ENCODE data around the gene CACNA2D2. TPM values are rescaled to one million over a fixed set of nuclear protein-coding genes. Genes with fewer than 3 reads are reported as not detected.

CACNA2D2 gene
- total RNA-seq, 2 experiments from 2014 or later = 0.45 to 0.55 TPM

DNA sequence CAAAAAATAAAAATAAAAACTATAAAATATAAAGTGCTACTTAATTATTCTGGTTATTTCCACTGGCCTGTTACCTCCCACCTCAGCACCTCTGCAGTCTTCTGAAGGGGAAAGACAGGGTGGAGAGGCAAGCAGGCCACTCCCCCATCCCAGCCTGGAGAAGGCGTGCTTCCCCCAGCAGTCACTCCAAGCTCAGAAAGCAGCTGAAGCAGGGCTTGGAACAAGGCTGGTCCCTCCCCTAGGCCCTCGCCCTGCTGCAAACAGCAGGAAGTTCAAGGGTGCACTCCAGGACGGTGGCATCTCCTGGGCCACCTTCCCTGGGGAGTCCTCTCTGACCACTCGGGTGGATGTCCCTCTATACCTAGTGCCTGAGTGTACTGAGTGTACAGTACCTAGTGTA is 21.4 kb downstream of the CACNA2D2 start:
- Mint-ChIP-seq H3K27ac (no peak overlapping the region), H3K4me1 (peaks cover 3% of the 10 kb centered on the region), H3K36me3 (ENCODE audit: low read depth) (no peaks in the 10 kb centered on the region), H3K4me3 (no peak overlapping the region), H3K9me3 (no peaks in the 10 kb centered on the region), H3K27me3 (no peaks in the 10 kb centered on the region)
- POLR2A ChIA-PET = no interaction called here
- no peak for DNase-seq
- CTCF ChIA-PET = no interaction called here

- CTCF ChIA-PET = no interaction called here
- peaks cover 3% of the 10 kb centered on the region for H3K4me1 Mint-ChIP-seq
- H3K4me3 Mint-ChIP-seq = no peak overlapping the region
- no peak for DNase-seq
- no peaks in the 10 kb centered on the region for H3K27me3 Mint-ChIP-seq
- H3K27ac Mint-ChIP-seq = no peak overlapping the region
- H3K9me3 Mint-ChIP-seq = no peaks in the 10 kb centered on the region
- POLR2A ChIA-PET = no interaction called here
- H3K36me3 Mint-ChIP-seq (ENCODE audit: low read depth) = no peaks in the 10 kb centered on the region
Observed at GRCh38 chr3:50480471-50480870, 23.0 kb downstream of the CACNA2D2 start.

GRCh38 chr3:50479523-50479922 is 23.9 kb downstream of the CACNA2D2 start:
- POLR2A ChIA-PET = no interaction called here
- no peak for DNase-seq
- H3K4me1 Mint-ChIP-seq = peaks cover 3% of the 10 kb centered on the region
- no peaks in the 10 kb centered on the region for H3K27me3 Mint-ChIP-seq
- no peaks in the 10 kb centered on the region for H3K36me3 Mint-ChIP-seq (ENCODE audit: low read depth)
- CTCF ChIA-PET = no interaction called here
- H3K27ac Mint-ChIP-seq = no peak overlapping the region
- H3K4me3 Mint-ChIP-seq = no peak overlapping the region
- no peaks in the 10 kb centered on the region for H3K9me3 Mint-ChIP-seq

DNA sequence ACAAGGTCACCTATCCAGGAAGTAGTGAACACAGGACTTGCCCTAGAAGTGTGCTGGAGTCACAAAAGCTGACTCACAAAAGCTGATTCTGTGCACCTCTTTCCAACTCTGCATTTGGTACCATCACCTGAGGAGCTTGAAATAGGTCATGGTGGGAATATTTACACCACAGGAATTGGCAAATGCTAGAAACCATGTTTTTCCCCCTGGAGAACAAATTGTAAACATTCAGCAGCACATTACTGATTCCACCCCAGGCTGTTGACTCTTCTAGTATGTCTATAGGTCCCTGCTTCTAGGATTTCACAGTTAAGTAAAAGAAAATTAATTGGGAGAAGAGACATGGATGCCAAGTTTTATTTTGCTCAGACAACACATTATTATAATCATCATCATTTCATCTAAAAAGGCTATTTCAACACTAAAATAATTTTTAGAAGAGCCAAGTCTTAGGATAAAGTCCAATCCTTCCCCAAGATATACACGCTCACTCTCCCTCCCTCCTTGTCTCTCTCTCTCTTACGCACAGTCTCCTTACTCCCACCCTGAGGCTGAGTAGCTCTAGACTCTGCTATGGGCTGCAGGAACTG is 24.7 kb downstream of the CACNA2D2 start:
- POLR2A ChIA-PET = no interaction called here
- H3K27me3 Mint-ChIP-seq = no peaks in the 10 kb centered on the region
- no peak for DNase-seq
- no peaks in the 10 kb centered on the region for H3K36me3 Mint-ChIP-seq (ENCODE audit: low read depth)
- CTCF ChIA-PET = no interaction called here
- no peak overlapping the region for H3K4me3 Mint-ChIP-seq
- no peak overlapping the region for H3K27ac Mint-ChIP-seq
- no peaks in the 10 kb centered on the region for H3K9me3 Mint-ChIP-seq
- H3K4me1 Mint-ChIP-seq = peaks cover 3% of the 10 kb centered on the region

- Mint-ChIP-seq H3K9me3 (no peaks in the 10 kb centered on the region), H3K36me3 (ENCODE audit: low read depth) (no peaks in the 10 kb centered on the region), H3K4me1 (peaks cover 7% of the 10 kb centered on the region), H3K4me3 (no peak overlapping the region), H3K27ac (no peak overlapping the region), H3K27me3 (no peaks in the 10 kb centered on the region)
- ChIA-PET CTCF (no interaction called here), POLR2A (no interaction called here)
- DNase-seq = no peak
Observed at GRCh38 chr3:50478051-50478450, 25.4 kb downstream of the CACNA2D2 start.

GRCh38 chr3:50475348-50475747 is 28.1 kb downstream of the CACNA2D2 start:
- ChIA-PET CTCF (no interaction called here), POLR2A (no interaction called here)
- H3K9me3 Mint-ChIP-seq = no peaks in the 10 kb centered on the region
- no peaks in the 10 kb centered on the region for H3K36me3 Mint-ChIP-seq (ENCODE audit: low read depth)
- no peak for DNase-seq
- no peak overlapping the region for H3K27ac Mint-ChIP-seq
- no peak overlapping the region for H3K4me3 Mint-ChIP-seq
- no peaks in the 10 kb centered on the region for H3K27me3 Mint-ChIP-seq
- peaks cover 10% of the 10 kb centered on the region for H3K4me1 Mint-ChIP-seq

GRCh38 chr3:50474717-50475116 is 28.7 kb downstream of the CACNA2D2 start:
- POLR2A ChIA-PET = no interaction called here
- Mint-ChIP-seq H3K4me1 (peaks cover 10% of the 10 kb centered on the region), H3K36me3 (ENCODE audit: low read depth) (no peaks in the 10 kb centered on the region), H3K9me3 (no peaks in the 10 kb centered on the region), H3K27ac (no peak overlapping the region), H3K27me3 (no peaks in the 10 kb centered on the region), H3K4me3 (no peak overlapping the region)
- CTCF ChIA-PET = no interaction called here
- DNase-seq = no peak

DNA sequence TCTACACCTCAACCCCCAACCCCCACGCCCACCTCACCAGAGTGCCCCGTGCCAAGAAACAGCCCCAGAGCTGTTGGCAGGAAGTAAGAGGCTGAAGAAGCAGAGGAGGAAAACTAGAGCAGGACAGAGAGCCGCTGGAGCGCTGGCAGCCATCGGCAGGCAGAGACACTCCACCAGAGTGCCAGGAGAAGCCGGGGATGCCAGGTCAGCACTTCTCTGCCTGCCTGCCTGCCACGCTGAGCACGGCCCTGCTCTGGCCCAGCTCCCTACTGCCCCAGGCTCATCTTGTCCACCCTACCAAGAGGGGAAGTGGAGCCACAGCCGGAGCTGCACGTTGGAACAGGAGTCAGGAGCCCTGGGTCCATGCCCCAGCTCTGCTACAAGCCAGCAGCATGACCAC is 29.7 kb downstream of the CACNA2D2 start:
- CTCF ChIA-PET = no interaction called here
- H3K27ac Mint-ChIP-seq = no peak overlapping the region
- POLR2A ChIA-PET = no interaction called here
- peaks cover 10% of the 10 kb centered on the region for H3K4me1 Mint-ChIP-seq
- H3K27me3 Mint-ChIP-seq = no peaks in the 10 kb centered on the region
- no peaks in the 10 kb centered on the region for H3K9me3 Mint-ChIP-seq
- H3K4me3 Mint-ChIP-seq = no peak overlapping the region
- DNase-seq = no peak
- no peaks in the 10 kb centered on the region for H3K36me3 Mint-ChIP-seq (ENCODE audit: low read depth)

- Mint-ChIP-seq H3K4me1 (peaks cover 10% of the 10 kb centered on the region), H3K27ac (no peak overlapping the region), H3K9me3 (no peaks in the 10 kb centered on the region), H3K36me3 (ENCODE audit: low read depth) (no peaks in the 10 kb centered on the region), H3K27me3 (no peaks in the 10 kb centered on the region), H3K4me3 (no peak overlapping the region)
- DNase-seq = peak; percentile 23
- POLR2A ChIA-PET = no interaction called here
- CTCF ChIA-PET = no interaction called here
Observed at GRCh38 chr3:50472958-50473357, 30.5 kb downstream of the CACNA2D2 start.

GRCh38 chr3:50470658-50471057 is 32.8 kb downstream of the CACNA2D2 start:
- CTCF ChIA-PET = no interaction called here
- H3K4me1 Mint-ChIP-seq = peaks cover 10% of the 10 kb centered on the region
- H3K4me3 Mint-ChIP-seq = no peak overlapping the region
- POLR2A ChIA-PET = interaction anchor here (0.9 kb wide), 1 partner anchor 8 kb away, joined by 3 read pairs; no protein-coding TSS in a partner anchor
- no peak for DNase-seq
- no peak overlapping the region for H3K27ac Mint-ChIP-seq
- H3K27me3 Mint-ChIP-seq = no peaks in the 10 kb centered on the region
- no peaks in the 10 kb centered on the region for H3K36me3 Mint-ChIP-seq (ENCODE audit: low read depth)
- H3K9me3 Mint-ChIP-seq = no peaks in the 10 kb centered on the region

- peaks cover 5% of the 10 kb centered on the region for H3K4me1 Mint-ChIP-seq
- ChIA-PET CTCF (no interaction called here), POLR2A (no interaction called here)
- H3K27me3 Mint-ChIP-seq = peaks cover 2% of the 10 kb centered on the region
- DNase-seq = no peak
- H3K27ac Mint-ChIP-seq = no peak overlapping the region
- H3K9me3 Mint-ChIP-seq = no peaks in the 10 kb centered on the region
- H3K4me3 Mint-ChIP-seq = no peak overlapping the region
- H3K36me3 Mint-ChIP-seq (ENCODE audit: low read depth) = no peaks in the 10 kb centered on the region
Observed at GRCh38 chr3:50467919-50468318, 35.5 kb downstream of the CACNA2D2 start.

GRCh38 chr3:50466177-50466576 is 37.3 kb downstream of the CACNA2D2 start:
- Mint-ChIP-seq H3K4me3 (no peak overlapping the region), H3K36me3 (ENCODE audit: low read depth) (no peaks in the 10 kb centered on the region), H3K27me3 (peaks cover 2% of the 10 kb centered on the region), H3K27ac (no peak overlapping the region), H3K9me3 (no peaks in the 10 kb centered on the region), H3K4me1 (no peaks in the 10 kb centered on the region)
- no peak for DNase-seq
- ChIA-PET CTCF (no interaction called here), POLR2A (no interaction called here)

GRCh38 chr3:50464569-50464968 is 38.9 kb downstream of the CACNA2D2 start:
- H3K36me3 Mint-ChIP-seq (ENCODE audit: low read depth) = no peaks in the 10 kb centered on the region
- no peak for DNase-seq
- CTCF ChIA-PET = no interaction called here
- H3K4me1 Mint-ChIP-seq = no peaks in the 10 kb centered on the region
- H3K4me3 Mint-ChIP-seq = no peak overlapping the region
- H3K9me3 Mint-ChIP-seq = no peaks in the 10 kb centered on the region
- POLR2A ChIA-PET = no interaction called here
- no peak overlapping the region for H3K27ac Mint-ChIP-seq
- H3K27me3 Mint-ChIP-seq = peaks cover 5% of the 10 kb centered on the region

GRCh38 chr3:50459785-50460184 is 43.6 kb downstream of the CACNA2D2 start:
- H3K4me1 Mint-ChIP-seq = no peaks in the 10 kb centered on the region
- CTCF ChIA-PET = no interaction called here

GRCh38 chr3:50457988-50458387 is 45.4 kb downstream of the CACNA2D2 start:
- no peaks in the 10 kb centered on the region for H3K36me3 Mint-ChIP-seq (ENCODE audit: low read depth)
- ChIA-PET CTCF (no interaction called here), POLR2A (no interaction called here)
- H3K4me3 Mint-ChIP-seq = no peak overlapping the region
- H3K27ac Mint-ChIP-seq = no peak overlapping the region
- no peaks in the 10 kb centered on the region for H3K9me3 Mint-ChIP-seq
- DNase-seq = no peak
- H3K4me1 Mint-ChIP-seq = no peaks in the 10 kb centered on the region
- peaks cover 8% of the 10 kb centered on the region for H3K27me3 Mint-ChIP-seq

More at GRCh38 chr3:50459785-50460184, 43.6 kb downstream of the CACNA2D2 start:
- Mint-ChIP-seq H3K9me3 (no peaks in the 10 kb centered on the region), H3K36me3 (ENCODE audit: low read depth) (no peaks in the 10 kb centered on the region), H3K27me3 (peaks cover 10% of the 10 kb centered on the region), H3K27ac (no peak overlapping the region), H3K4me3 (no peak overlapping the region)
- DNase-seq = no peak
- POLR2A ChIA-PET = no interaction called here
